Activated T-helper 9 cell treated with anti-CD3 and anti-CD28 coated beads, Interleukin-2, amount 50 U/mL, for 16 hours (primary cell): ENCODE results near the gene SERTAD1.
A peak's percentile ranks its signal among the peaks of the same experiment; 100 is the strongest.
"Not testable (repeated sequence)": the region's sequence is repeated elsewhere in the genome, so short reads cannot be mapped to it uniquely, and the experiment has no call there.

Experiments
- DNase-seq: peaks from one replicate; pipeline ENCODE4 v3.0.0-alpha.2; 2020; ENCODE audit warnings: low read depth

The SERTAD1 gene

GRCh38 chr19:40450664-40451063, 24.9 kb upstream of the SERTAD1 start:
- DNase-seq, result no peak

DNA sequence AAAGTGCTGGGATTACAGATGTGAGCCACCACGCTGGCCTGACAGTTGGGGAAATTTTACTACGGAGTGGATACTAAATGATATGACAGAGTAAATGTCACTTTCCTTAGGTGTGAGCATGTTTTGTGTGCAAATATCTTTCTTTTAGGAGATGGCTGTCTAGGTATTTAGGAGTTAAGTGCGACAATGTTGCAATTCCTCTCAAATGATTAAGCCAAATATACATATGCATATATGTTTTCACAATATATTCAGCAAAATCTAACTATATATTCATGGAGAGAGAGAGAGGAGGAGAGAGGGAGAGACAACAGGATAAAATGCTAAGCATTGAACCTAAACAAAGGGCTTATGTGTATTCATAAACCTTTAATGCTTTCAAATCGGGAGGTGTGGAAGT, 23.7 kb upstream of the SERTAD1 start:
- no peak for DNase-seq

DNA sequence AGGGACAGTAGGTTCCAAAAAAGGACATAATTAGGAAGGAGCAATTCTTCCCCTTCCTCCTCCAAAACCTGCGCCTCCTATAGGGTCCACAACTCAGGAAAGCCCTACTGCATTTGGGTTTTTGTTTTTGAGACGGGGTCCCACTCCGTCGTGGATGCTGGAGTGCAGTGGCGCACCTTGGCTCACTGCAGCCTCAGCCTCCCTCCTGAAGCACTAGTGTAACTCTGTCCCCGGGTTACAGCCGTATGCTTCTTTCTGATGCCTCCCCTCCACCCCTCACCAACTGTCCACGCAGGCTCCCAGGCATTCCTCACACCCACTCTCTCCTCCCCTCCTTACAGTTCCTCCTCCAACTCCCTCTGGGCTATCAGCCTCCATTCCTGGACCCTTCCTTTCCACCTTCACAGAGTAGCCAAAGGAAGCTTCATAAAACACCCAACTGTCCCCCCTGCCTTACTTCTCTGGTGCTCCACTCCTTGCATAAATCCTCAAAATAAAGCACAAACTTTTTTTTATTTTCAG, 20.5 kb upstream of the SERTAD1 start:
- no peak for DNase-seq

DNA sequence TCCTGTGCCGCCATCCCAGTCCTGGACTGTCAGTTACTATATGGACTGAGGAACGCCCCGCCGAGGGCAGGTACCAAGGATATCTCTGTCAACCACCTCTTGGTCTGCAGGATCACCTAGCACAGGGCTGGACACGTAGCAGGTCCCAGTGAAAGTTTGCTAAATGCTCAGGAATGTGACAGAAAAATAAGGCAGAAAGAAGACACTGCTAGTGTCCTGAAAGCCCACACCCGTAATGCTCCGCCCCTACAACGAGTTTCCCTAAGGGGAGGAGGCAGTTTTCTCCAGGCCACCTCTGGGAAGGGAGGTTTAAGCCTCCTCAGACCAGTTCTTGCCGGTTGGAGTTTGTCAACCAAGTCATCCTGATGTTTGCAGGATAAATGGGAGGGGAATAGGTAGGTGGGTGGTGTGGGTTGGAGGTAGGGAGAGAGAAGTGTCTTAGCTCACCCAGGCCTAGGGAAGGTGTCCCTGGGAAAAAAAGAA, 20.0 kb upstream of the SERTAD1 start:
- no peak for DNase-seq

GRCh38 chr19:40444825-40445312, 19.1 kb upstream of the SERTAD1 start:
- no peak for DNase-seq

DNA sequence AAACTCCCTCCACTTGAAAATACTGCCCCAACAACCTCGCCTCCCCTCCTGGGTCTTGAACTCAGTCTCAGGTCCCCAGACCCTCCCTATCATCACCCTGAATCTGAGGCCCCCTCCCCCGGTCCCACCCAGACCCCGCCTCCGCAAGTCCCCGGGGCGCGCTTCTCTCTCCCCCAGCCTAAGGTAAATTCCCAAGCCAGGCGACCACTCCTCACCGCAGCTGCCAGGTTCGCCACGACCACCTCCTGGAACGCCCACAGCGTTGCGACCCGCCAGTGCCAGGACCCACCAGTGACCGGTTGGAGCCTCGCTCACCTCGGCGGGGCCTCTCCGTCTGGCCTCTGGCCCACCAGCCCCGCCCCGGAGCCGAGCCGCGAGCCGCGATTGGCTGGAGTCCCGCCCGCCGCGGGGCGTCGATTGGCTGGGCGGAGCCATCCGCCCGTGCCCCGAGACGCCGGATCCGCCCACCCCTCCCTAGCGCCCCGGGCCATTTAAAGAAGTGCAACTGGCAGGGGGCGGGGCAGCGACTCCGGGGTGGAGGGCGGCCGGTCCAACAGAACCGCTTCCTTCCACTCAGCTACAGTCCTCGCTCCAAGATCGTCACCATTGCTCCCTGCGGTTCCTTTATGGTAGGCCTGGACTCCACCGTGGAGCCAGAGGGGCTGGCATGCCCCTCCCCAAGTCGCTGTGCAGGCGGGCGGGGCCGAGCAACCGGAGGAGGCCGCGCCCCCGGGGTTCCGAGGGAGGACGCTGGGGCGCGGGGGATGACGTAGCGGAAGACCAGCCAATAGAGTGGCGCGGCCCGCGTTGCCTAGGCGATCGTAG, 18.4 kb upstream of the SERTAD1 start, which contains the start of gene SERTAD3:
Gene SERTAD3, minus strand, starts transcription at position 336 of the 825 bp plus-strand sequence. CDS start 2,255 bp downstream, outside the sequence.
- peak; percentile 95 for DNase-seq

- peak; percentile 98 for DNase-seq
These were observed 17.6 kb upstream of the SERTAD1 start for GRCh38 chr19:40443131-40443999.

GRCh38 chr19:40442328-40443130, 16.7 kb upstream of the SERTAD1 start:
- no peak for DNase-seq

- no peak for DNase-seq
These were observed 16.0 kb upstream of the SERTAD1 start for GRCh38 chr19:40441719-40442253.

GRCh38 chr19:40438284-40438683, 12.5 kb upstream of the SERTAD1 start:
- DNase-seq, result no peak

DNA sequence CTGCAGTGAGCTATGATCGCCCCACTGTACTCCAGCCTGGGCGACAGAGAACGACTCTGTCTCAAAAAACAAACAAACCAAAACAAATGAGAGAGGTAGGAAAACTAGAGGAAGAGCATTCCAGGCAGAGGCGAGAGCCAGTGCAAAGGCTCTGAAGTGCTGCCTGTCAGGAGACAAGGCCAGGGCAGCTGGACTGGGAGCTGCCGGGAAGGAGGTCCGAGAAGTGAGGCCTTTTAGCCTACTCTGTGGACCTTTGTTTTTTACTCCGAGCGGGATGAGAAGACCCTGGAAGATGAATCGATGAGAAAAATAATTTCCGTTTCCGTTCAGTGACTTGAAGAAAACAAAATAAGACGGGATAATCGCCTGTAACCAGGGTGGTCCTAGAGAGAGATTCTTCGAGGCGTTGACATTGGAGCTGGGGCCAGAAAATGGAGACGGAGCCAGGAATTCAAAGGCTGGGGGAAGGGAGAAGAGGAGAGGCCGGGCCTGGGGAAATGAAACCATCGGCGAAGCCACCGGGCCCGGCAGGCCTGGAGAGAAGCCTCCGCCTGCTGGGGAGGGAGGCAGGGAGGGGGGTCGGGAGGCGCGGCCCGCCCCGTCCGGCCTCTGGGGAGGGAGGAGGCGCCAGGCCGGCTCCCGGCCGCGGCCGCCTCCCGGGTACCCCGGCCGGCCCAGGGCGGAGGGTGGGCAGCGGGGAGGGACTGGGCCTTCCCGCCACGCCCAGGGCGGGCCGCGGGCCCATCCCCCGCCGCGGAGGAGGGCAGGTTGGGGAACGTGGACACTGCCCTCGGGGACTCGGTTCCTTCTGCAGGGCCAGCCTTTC, 7.8 kb upstream of the SERTAD1 start:
- DNase-seq, result peak; percentile 35

GRCh38 chr19:40432760-40433159, 7.0 kb upstream of the SERTAD1 start:
- DNase-seq, result not testable (repeated sequence)

GRCh38 chr19:40431698-40432097, 5.9 kb upstream of the SERTAD1 start:
- no peak for DNase-seq

DNA sequence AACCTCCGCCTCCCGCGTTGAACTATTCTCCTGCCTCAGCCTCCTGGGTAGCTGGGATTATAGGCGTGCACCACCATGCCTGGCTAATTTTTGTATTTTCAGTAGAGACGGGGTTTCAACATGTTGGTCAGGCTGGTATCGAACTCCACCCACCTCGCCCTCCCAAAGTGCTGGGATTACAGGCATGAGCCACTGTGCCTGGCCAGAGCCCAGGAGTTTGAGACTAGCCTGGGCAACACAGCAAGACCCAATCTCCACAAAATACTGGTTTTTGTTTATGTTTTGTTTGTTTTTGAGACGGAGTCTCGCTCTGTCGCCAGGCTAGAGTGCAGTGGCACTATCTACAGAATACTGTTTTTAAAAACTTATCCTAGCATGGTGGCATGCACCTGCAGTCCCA, 4.5 kb upstream of the SERTAD1 start:
- not testable (repeated sequence) for DNase-seq

DNA sequence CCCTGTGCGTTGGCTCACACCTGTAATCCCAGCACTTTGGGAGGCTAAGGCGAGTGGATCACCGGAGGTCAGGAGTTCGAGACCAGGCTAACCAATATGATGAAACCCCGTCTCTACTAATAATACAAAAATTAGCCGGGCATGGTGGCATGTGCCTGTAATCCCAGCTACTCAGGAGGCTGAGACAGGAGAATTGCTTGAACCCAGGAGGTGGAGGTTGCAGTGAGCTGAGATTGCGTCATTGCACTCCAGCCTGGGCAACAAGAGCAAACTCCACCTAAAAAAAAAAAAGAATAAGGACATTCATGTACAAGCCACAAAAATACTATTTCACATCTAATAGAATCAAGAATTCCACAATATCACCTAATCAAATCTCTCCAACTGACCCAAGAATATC, 2.4 kb upstream of the SERTAD1 start:
- DNase-seq, result not testable (repeated sequence)

GRCh38 chr19:40424637-40425449, 949 bp downstream of the SERTAD1 start:
- no peak for DNase-seq

GRCh38 chr19:40423938-40424337, 1.9 kb downstream of the SERTAD1 start:
- no peak for DNase-seq

DNA sequence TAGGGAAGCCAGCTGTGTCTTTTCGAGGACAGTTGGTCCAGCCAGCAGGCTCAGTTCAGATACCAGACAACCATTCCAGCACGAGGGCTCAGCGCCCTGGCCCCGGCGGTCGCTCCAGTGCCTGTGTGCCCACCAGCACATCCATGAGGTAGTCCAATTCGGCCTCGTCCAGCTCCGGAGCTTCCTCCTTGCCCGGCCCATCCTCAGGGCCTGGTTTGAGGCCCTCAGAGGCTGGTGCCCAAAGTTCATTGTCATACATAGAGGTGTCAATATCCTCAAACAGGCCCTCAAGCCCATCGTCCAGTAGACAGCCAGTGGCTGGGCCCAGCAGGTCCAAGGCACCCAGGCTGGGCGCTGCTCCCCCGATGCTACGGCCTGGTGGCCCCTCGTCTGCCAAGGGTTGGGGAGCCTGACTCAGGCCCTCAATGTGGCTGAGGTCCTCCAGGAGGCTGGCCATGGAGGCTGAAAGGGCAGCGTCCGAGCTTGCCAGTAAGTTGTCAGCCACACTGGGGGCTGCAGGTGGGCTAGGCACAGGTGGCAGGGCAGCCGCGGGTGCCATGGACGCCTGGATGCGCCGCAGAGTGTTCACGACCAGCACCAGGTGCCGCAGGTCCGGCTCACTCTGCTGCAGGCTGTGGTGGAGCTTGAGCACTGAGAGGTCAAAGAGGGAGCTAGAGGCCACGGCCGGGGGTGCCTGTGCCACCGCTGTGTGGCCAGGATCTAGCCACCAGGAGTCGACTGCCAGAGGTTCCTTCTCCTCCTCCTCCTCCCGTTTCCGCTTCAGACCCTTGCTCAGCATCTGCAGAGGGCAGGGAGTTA, 2.8 kb downstream of the SERTAD1 start:
- DNase-seq, result no peak
